HG02885 (cell line): ENCODE results near the gene MKRN1.
A peak's percentile ranks its signal among the peaks of the same experiment; 100 is the strongest.
"Not testable (repeated sequence)": the region's sequence is repeated elsewhere in the genome, so short reads cannot be mapped to it uniquely, and the experiment has no call there.

Experiments used
- ATAC-seq: cut with Tn5 transposase; IDR thresholded peaks from one replicate; pipeline ENCODE4 v1.9.1; 2021; ENCODE audit warnings: mild to moderate bottlenecking; ENCODE audit not compliant: unreplicated experiment, poor library complexity

Gene MKRN1

DNA sequence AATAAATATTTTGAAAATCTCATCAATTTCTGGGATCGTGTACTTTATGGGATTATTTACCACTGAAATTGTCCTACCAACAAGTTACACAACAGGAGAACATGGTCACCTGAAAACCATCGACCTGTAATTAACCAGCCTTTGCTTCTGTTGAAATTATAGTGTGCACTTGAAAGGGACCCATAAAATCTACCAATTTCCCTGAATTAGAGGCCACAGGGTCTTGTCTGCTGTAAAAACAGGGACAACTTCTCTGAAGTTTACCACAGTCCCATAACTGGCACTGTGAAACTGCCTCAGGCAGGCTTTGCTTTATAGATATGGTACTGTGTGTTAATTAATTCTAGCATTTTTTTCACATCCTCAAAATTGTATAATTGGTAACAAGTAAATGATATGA lies 37.8 kb downstream of the MKRN1 start:
- ATAC-seq: no peak

DNA sequence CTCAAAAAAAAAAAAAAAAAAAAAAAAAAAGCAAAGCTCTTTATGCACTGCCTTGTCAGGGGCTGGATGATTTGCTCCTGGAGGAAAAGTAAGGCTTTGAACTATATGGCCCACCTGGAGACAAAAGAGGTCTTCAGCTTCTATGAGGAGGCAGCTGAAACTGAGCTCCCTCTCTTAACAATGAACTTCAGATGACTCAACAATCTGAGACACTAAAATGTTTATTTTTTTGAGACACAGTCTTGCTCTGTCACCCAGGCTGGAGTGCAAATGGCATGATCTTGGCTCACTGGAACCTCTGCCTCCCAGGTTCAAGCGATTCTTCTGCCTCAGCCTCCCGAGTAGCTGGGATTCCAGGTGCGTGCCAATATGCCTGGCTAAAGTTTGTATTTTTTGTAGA lies 38.7 kb downstream of the MKRN1 start:
- no peak for ATAC-seq

DNA sequence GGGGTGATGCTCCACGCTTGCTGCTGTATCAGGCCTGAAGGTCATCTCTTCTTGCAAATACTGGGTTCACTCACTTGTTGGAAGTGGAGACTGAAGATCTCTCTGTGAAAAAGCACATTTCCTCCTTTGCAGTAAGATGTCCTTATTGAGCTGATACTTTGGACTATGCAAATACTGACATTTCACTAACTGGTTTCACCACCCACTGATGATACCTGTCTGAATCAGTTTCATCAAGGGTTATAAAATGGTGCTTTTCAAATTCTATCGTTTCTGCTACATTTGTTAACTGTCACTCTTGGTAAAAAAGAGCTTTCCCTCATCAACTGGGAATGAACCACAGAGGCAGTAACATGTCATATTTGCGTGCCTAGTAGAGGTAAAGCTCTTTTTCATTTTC lies 39.9 kb downstream of the MKRN1 start:
- ATAC-seq: peak; percentile 66

DNA sequence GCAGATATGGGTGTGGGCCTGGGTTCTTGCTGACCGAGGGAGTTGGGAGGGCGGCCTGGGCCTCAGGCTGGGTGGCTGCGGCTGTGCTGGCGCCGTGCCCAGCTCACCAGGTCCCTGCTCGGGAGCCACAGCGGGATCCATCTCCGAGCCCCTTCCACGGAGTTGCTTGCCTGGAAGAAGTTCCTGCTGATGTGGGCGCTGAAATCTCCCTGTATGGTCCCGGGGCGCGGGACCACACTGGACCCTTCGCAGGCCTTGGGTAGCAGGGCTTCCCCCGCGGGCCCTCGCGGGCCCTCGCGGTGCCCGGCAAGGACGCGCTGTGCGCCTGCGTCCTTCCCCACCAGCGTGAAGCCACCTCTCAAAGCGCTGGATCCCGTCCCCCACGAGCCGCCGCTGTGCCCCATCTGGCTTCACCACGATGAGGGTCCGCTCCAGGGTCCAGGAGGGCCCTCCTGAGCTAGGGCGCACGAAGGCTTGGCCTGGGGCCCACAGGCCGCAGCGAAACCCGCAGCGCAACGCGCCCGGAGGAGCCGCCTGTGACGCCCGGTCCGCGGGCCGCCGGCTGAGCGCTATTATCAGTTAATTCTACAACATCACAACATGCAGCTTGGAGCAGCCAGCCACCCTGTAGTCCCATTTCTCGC lies 43.9 kb downstream of the MKRN1 start:
- no peak for ATAC-seq

DNA sequence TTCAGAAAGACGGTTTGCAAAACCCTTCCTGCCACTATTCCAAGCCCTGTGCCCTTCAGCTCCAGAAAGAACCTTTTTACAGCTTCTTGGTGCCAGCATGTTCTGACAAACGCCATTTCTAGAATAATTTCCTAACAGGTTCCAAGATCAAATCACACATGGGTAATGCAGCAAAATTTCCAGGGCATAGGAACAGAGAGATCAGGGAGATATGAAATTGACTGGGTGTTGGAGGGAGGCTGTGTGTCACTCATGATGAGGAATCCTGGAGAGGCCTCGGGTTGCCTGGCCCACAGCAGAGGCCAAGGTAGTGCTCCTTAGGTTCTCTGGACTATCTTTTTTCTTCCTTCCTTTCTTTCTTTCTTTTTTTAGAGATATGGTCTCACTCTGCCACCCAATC lies 45.9 kb downstream of the MKRN1 start:
- no peak for ATAC-seq

DNA sequence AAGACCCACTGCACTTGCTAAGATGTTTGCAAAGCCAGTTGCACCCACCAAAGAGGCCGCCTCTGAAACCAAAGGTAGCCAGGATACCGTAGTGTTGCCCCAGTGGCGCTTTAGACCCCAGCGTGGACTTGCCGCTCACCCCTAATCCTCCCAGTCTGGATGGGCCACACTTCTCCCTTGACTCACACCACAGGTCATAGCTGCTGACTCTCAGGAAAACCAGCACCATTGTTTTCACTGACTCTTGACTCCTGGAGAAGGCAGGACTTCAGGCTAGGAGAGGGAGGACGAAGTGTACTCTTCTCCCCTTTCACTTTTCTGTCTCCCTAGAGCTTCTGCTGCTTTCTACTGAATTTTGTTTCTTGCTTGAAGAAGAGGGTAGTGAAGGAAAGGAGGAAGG lies 53.2 kb downstream of the MKRN1 start:
- no peak for ATAC-seq

DNA sequence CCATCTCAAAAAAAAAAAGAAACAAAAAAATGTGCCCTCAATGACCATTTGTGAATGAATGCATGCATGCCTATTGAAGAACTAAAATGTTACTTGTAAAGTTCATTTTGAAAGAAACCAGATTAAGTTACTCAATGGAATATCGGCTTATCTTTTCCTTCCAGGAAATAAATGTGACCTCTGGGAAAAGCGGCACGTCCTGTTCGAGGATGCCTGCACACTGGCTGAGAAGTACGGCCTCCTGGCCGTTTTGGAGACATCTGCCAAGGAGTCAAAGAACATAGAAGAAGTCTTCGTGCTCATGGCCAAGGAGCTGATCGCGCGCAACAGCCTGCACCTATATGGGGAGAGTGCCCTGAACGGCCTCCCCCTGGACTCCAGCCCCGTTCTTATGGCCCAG lies 53.6 kb downstream of the MKRN1 start:
- ATAC-seq: no peak

DNA sequence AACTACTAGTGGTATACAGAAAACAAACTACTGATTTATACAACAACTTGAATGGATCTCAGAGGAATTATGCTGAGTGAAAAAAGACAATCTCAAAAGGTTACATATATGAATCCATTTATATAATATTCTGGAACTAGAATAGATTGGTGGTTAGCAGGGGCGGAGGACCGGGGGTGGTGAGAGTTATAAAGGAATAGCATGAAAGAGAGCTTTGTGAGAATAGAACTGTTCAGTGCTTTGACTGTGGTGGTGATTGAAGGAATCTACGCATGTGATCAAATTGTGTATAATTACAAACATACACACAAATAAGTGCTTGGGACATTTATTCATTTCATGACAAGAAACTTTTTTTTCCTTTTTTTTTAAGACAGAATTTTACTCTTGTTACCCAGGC lies 55.8 kb downstream of the MKRN1 start:
- no peak for ATAC-seq

DNA sequence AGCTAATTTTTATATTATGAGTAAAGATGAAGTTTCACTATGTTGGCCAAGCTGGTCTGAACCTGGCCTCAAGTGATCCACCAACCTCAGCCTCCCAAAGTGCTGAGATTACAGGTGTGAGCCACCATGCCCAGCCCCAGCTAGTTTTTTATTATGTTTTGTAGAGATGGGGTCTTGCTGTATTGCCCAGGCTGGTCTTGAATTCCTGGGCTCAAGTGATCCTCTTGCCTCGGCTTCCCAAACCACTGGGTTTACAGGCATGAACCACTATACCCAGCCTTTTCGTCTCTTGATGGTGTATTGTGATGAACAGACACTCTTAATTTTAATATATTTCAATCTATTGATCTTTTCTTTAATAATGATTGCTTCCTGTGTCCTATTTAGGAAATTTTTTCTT lies 57.8 kb downstream of the MKRN1 start:
- ATAC-seq: no peak

DNA sequence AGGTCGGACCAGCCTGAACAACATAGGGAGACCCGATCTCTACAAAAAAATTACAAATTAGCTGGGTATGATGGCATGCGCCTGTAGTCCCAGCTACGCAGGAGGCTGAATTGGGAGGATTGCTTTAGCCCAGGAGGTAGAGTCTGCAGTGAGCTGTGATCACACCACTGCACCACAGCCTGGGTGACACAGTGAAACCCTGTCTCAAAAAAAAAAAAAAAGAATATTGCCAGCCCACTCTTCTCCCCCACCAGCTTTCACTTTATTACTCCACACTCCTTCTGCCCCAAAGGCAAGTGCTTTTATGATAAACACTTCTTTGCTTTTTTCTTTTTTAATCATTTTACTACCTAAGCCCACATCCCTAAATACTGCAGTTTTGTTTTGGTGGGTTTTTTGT lies 60.7 kb downstream of the MKRN1 start:
- no peak for ATAC-seq

DNA sequence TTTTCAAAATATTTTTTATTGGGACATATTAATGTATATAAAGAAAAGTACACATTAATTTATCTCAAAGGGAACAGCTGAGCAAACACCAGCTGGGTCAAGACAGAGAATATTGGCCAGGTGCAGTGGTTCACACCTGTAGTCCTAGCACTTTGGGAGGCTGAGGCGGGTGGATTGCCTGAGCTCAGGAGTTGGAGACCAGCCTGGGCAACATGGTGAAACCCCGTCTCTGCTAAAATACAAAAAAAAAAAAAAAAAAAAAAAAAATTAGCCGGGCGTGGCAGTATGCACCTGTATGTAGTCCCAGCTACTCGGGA lies 61.2 kb downstream of the MKRN1 start:
- ATAC-seq: not testable (repeated sequence)

DNA sequence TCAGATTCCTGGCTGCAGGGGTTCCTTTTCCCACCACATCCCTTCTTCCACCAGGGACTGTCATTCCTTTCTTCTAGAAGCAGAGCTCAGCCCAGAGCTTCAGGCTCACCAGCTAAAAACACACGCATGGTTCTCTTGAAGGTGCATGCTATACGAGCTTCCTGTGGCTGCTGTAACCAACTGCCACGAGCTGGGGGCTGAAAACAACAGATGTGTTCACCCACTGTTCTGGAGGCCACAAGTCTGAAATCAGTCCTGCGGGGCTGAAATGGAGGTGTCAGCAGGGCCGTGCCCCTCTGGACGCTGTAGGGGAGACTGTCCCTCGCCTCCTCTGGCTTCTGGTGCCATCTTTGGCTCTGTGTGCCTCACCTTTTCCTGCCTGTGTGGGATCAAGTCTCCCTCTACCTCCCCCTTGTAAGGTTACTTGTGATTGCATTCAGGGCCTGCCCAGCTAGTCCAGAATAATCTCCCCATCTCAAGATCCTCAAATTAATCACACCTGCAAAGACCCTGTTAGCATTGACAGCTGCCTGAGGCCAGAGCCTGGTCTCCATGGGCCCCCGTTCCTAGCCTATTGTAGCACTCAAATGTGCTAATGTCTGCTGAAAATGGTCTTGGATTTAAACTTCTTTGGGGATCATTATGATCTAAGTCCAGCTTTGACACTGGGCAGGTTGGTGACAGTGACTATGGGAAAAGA lies 61.7 kb downstream of the MKRN1 start:
- ATAC-seq: no peak

DNA sequence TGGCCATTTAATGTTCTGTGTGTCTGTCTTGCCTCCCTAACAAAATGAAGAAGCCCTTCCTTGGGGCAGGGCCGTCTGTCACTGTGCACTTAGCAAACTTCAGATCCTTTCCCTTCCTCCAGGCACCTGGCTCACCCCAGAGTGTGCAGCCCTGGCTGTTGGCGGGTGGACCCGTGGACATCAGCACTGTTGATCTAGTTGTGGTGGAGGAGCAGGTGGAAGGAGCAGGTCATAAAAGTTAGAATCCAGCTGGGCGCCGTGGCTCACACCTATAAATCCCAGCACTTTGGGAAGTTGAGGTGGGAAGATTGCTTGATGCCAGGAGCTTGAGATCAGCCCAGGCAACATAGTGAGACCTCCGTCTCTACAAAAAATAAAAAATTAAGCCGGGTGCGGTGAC lies 62.7 kb downstream of the MKRN1 start:
- no peak for ATAC-seq

DNA sequence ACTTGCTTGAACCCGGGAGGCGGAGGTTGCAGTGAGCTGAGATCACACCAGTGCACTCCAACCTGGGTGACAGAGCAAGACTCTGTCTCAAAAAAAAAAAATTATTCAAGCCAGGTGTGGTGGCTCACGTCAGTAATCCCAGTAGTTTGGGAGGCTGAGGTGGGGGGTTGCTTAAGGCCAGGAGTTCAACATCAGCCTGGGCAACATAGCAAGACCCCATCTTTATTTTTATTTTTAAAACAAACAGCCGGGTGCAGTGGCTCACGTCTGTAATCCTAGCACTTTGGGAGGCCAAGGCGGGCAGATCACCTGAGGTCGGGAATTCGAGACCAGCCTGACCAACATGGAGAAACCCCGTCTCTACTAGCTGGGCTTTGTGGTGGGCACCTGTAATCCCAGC lies 63.5 kb downstream of the MKRN1 start:
- not testable (repeated sequence) for ATAC-seq

DNA sequence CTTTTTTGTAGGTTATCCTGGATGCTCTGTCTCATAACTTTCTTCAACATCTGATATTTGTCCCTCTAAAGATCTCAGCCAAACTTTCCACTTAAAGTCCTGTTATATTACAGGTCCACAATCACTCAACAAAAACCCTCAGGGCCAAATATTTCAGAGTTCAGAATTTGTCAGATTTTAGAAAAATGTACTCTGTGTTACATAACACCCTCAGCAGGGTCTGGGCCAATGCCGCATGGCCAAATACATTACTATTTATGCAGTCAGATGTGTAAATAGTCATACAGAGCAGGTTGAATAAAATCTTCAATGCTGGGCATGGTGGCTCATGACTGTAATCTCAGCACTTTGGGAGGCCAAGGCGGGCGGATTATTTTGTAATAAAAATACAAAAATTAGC lies 63.9 kb downstream of the MKRN1 start:
- ATAC-seq: no peak

DNA sequence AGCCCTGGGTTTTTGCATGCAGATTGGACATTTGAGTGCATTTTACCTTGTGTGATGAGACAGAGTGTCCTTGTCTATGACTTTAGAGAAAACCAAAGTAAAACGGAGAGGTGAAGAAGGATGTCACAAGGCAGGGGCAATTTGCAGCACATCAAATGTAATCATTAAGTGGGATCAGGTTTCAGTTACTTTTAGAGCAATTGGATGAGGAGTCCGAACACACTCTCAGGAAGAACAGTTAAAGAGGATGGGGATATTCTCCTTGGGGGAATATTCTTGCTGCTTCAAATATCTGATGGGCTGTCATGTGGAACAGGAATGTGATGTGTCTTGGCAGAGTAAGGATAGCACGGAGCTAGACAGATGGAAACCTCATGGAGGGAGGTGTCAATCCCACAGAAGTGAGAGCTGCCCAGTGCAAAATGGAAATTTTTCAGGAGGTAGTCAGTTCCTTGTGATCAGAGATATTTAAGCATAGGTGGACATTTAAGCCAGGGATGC lies 74.7 kb downstream of the MKRN1 start:
- no peak for ATAC-seq

DNA sequence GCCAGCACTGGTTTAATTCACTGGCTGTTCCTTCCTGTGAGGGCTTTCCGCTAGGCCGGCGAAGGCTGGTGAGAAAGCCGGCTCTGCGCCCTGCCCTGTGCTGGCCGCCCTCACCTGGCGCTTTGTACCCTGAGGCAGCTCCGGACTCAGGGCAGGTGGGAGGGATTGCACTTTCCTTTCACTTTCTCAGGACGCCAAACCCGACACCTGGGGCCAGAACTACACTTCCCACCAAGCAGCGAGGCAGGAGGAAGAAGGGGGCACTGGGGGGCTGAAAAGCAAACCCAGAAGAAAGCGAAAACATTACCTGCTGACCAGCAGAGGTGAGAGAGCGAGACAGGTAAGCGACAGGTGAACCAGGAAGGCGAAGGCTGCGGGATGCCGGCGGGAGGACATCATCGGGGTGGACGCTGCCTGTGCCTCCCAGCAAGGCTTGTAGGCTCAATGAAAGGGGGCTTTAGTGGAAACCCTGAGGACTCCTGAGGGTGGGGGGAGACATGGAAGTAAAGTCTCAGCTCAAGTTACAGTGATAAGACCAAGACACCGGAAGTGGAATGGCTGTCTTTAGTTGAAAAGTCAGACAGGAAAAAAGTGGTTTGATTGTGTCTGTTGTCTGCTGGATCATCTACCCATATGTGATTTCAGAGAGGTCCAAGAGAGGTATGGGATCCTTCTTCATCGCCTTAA lies 75.3 kb downstream of the MKRN1 start, which contains the start of gene RAB19:
RAB19 (plus strand) TSS at position 181 of the 687 bp plus-strand sequence. CDS start 3,589 bp downstream, outside the sequence.
- ATAC-seq: peak; percentile 62
